IMR-90 (cell line): ENCODE measurements around the gene CLDN14. TPM values are rescaled to one million over a fixed set of nuclear protein-coding genes. Genes with fewer than 3 reads are reported as not detected.
A peak's percentile ranks its signal among the peaks of the same experiment; 100 is the strongest.

ENCODE experiments used
- ATAC-seq: fragments of 200-7000 bp; cut with Tn5 transposase; 2 replicates; pipeline ENCODE4 v1.9.1; 2020; ENCODE audit warnings: low read depth, mild to moderate bottlenecking, moderate library complexity
- BruUV-seq: library from RNA; stranded (reverse); fragments of 400-500 nt; replicated peaks from 2 replicates; lab custom pipeline; 2021; lab: Mats Ljungman, UMichigan
- CTCF ChIA-PET: fragments of 300-600 bp; formaldehyde crosslinking; extraction: SDS; loops from one replicate; lab custom pipeline; 2021; ENCODE audit warnings: antibody characterized with exemption; lab: Yijun Ruan, JAX
- POLR2A ChIA-PET: fragments of 300-600 bp; sonication (Branson Sonifier 250); formaldehyde crosslinking; loops from one replicate; lab custom pipeline; 2022; ENCODE audit warnings: antibody characterized with exemption; ENCODE audit not compliant: unreplicated experiment; lab: Charles Lee
- DNase-seq: peaks from one replicate; pipeline ENCODE4 v3.0.0; 2013
- H2AFZ ChIP-seq: replicated peaks from 2 replicates; pipeline ENCODE3; 2013; ENCODE audit warnings: low read length, mild to moderate bottlenecking; ENCODE audit not compliant: poor library complexity
- H2AK5ac ChIP-seq: 2 replicates; pipeline ENCODE4 v1.6.1; 2013; ENCODE audit warnings: low read depth, low read length, inconsistent platforms
- H2AK9ac ChIP-seq: replicated peaks from 2 replicates; pipeline ENCODE3; 2013; ENCODE audit warnings: mild to moderate bottlenecking, low read depth, low read length, moderate library complexity; ENCODE audit not compliant: poor library complexity
- H2BK120ac ChIP-seq: 2 replicates; pipeline ENCODE4 v1.6.1; 2013; ENCODE audit warnings: low read depth, low read length, inconsistent platforms
- H2BK15ac ChIP-seq: 3 replicates; pipeline ENCODE4 v1.6.1; 2013; ENCODE audit warnings: low read depth, low read length, inconsistent platforms
- H2BK20ac ChIP-seq: 2 replicates; pipeline ENCODE4 v1.6.1; 2013; ENCODE audit warnings: low read depth, mild to moderate bottlenecking, inconsistent platforms, low read length, moderate library complexity
- H2BK5ac ChIP-seq: 2 replicates; pipeline ENCODE4 v1.6.1; 2013; ENCODE audit warnings: mild to moderate bottlenecking, low read depth, low read length, inconsistent platforms; ENCODE audit not compliant: poor library complexity, severe bottlenecking
- H3K14ac ChIP-seq: replicated peaks from 2 replicates; pipeline ENCODE4 v1.6.1; 2013; ENCODE audit warnings: low read depth, low read length, inconsistent platforms
- H3K18ac ChIP-seq: 2 replicates; pipeline ENCODE4 v1.6.1; 2013; ENCODE audit warnings: low read depth, low read length, control low read depth
- H3K23ac ChIP-seq: 2 replicates; pipeline ENCODE4 v1.6.1; 2013; ENCODE audit warnings: low read depth, low read length, inconsistent platforms
- H3K27ac ChIP-seq: 2 replicates; pipeline ENCODE4 v1.5.1; 2013; ENCODE audit warnings: mild to moderate bottlenecking, control low read depth, low read length; ENCODE audit not compliant: insufficient read depth
- H3K27me3 ChIP-seq: 2 replicates; pipeline ENCODE4 v1.6.1; 2013; ENCODE audit warnings: low read length; ENCODE audit not compliant: control insufficient read depth, insufficient read depth
- H3K36me3 ChIP-seq: 2 replicates; pipeline ENCODE4 v1.6.1; 2013; ENCODE audit warnings: low read length, mixed read lengths; ENCODE audit not compliant: control insufficient read depth, insufficient read depth
- H3K4ac ChIP-seq: 2 replicates; pipeline ENCODE4 v1.6.1; 2013; ENCODE audit warnings: low read depth, low read length, inconsistent platforms
- H3K4me1 ChIP-seq: 2 replicates; pipeline ENCODE4 v1.6.1; 2013; ENCODE audit warnings: low read length, mixed read lengths; ENCODE audit not compliant: control insufficient read depth, insufficient read depth
- H3K4me2 ChIP-seq: 2 replicates; pipeline ENCODE4 v1.6.1; 2013; ENCODE audit warnings: low read depth, mild to moderate bottlenecking, control low read depth, low read length, moderate library complexity
- H3K4me3 ChIP-seq: 2 replicates; pipeline ENCODE4 v1.5.1; 2013; ENCODE audit warnings: low read depth, mild to moderate bottlenecking, control low read depth, low read length, moderate library complexity; ENCODE audit not compliant: insufficient read depth
- H3K56ac ChIP-seq: 2 replicates; pipeline ENCODE4 v1.6.1; 2013; ENCODE audit warnings: low read length, inconsistent platforms; ENCODE audit not compliant: insufficient read depth; ENCODE audit errors: extremely low read depth
- H3K79me1 ChIP-seq, 2 experiments: 2 replicates each; pipeline ENCODE4 v1.6.1; 2013; ENCODE audit warnings: low read length in 2 of 2, inconsistent platforms in 1 of 2, low read depth in 1 of 2
- H3K9ac ChIP-seq: 2 replicates; pipeline ENCODE4 v1.6.1; 2013; ENCODE audit warnings: low read depth, low read length, control low read depth
- H3K9me1 ChIP-seq: 2 replicates; pipeline ENCODE4 v1.6.1; 2013; ENCODE audit warnings: low read length, inconsistent platforms; ENCODE audit not compliant: insufficient read depth
- H3K9me3 ChIP-seq: 2 replicates; pipeline ENCODE4 v1.6.1; 2013; ENCODE audit warnings: low read length; ENCODE audit not compliant: control insufficient read depth, insufficient read depth
- H4K20me1 ChIP-seq: 2 replicates; pipeline ENCODE4 v1.6.1; 2013; ENCODE audit warnings: low read length, inconsistent platforms; ENCODE audit not compliant: insufficient read depth
- H4K5ac ChIP-seq: 2 replicates; pipeline ENCODE4 v1.6.1; 2013; ENCODE audit warnings: mild to moderate bottlenecking, low read depth, low read length, control low read depth
- H4K8ac ChIP-seq, 2 experiments: 2 replicates each; pipeline ENCODE4 v1.6.1; 2013; ENCODE audit warnings: low read depth in 2 of 2, low read length in 2 of 2, control low read depth in 1 of 2, inconsistent platforms in 1 of 2
- H4K91ac ChIP-seq: 2 replicates; pipeline ENCODE4 v1.6.1; 2013; ENCODE audit warnings: low read depth, low read length, inconsistent platforms; ENCODE audit not compliant: insufficient read depth
- BHLHE40 ChIP-seq: fragments of 150-350 bp; IDR thresholded peaks from 2 replicates; pipeline ENCODE4 v1.6.1; 2016; ENCODE audit warnings: mild to moderate bottlenecking, low read depth, low read length
- CEBPB ChIP-seq: IDR thresholded peaks from 2 replicates; pipeline ENCODE4 v1.6.1; 2012; ENCODE audit warnings: low read depth, low read length, improper control_type of control experiment
- FOS ChIP-seq: fragments of 150-350 bp; IDR thresholded peaks from 2 replicates; pipeline ENCODE4 v1.6.1; 2016; ENCODE audit warnings: low read depth, low read length
- MAFK ChIP-seq: IDR thresholded peaks from 2 replicates; pipeline ENCODE4 v1.6.1; 2012; ENCODE audit warnings: low read depth, low read length, improper control_type of control experiment
- MAZ ChIP-seq: IDR thresholded peaks from 2 replicates; pipeline ENCODE4 v1.6.1; 2012; ENCODE audit warnings: low read depth, mild to moderate bottlenecking, low read length, improper control_type of control experiment, moderate library complexity, borderline replicate concordance
- NFE2L2 ChIP-seq: fragments of 150-350 bp; IDR thresholded peaks from 2 replicates; pipeline ENCODE4 v1.6.1; 2016; ENCODE audit warnings: low read depth, mild to moderate bottlenecking, low read length
- RCOR1 ChIP-seq: IDR thresholded peaks from 2 replicates; pipeline ENCODE4 v1.6.1; 2012; ENCODE audit warnings: mild to moderate bottlenecking, low read length, improper control_type of control experiment; ENCODE audit not compliant: insufficient replicate concordance
- RFX5 ChIP-seq: IDR thresholded peaks from 2 replicates; pipeline ENCODE4 v1.8.0; 2012; ENCODE audit warnings: low read depth, mild to moderate bottlenecking, low read length, moderate library complexity
- SMC3 ChIP-seq: fragments of 150-350 bp; IDR thresholded peaks from 2 replicates; pipeline ENCODE4 v1.6.1; 2016; ENCODE audit warnings: low read depth, mild to moderate bottlenecking, antibody characterized with exemption, low read length, moderate library complexity
- WGBS, 2 experiments: methylation state at CpG; one replicate each; pipeline versions ENCODE4 v1.1.5 to v1.1.7; 2013; ENCODE audit warnings: missing lambda C conversion rate in 2 of 2; ENCODE audit not compliant: insufficient read length in 1 of 2; ENCODE audit errors: extremely low coverage in 2 of 2; 5-methylcytosine and 5-hydroxymethylcytosine counted together
- dilution Hi-C: fragments of 300-500 bp; cut with HindIII; formaldehyde crosslinking; loops from one replicate; pipeline ENCODE4 v1.14.3; 2018; ENCODE audit warnings: low sequenced_read_pairs; ENCODE audit not compliant: unreplicated experiment
- in situ Hi-C: fragments of 300-500 bp; cut with MboI; formaldehyde crosslinking; loops from 3 replicates; pipeline ENCODE4 v1.14.3; 2019; ENCODE audit warnings: low sequenced_read_pairs, inconsistent platforms, mixed read lengths
- intact Hi-C: fragments of 100-400 bp; cut with micrococcal nuclease; formaldehyde crosslinking; loops from 2 replicates; pipeline ENCODE4 v1.10.0; 2022
- polyA plus RNA-seq, 3 experiments: library from polyadenylated mRNA; depleted of rRNA; stranded (reverse); fragments of >200 nt; gene quantifications; 2 replicates each; pipeline ENCODE4 v1.2.3, GENCODE V29; 2012; ENCODE audit warnings: low replicate concordance in 1 of 3
- total RNA-seq: library from RNA; depleted of rRNA; stranded (reverse); fragments of >200 nt; gene quantifications from 2 replicates; pipeline ENCODE4 v1.2.3, GENCODE V29; 2012
- TF ChIP-seq, protein P1 (sequence below): fragments of 150-350 bp; IDR thresholded peaks from 2 replicates; pipeline ENCODE4 v1.6.1; 2016; ENCODE audit warnings: low read depth, mild to moderate bottlenecking, low read length, moderate library complexity, borderline replicate concordance

Gene CLDN14
- total and polyA plus RNA-seq, 2 of the 4 experiments (the other 2 are of a cell fraction), result not detected

DNA sequence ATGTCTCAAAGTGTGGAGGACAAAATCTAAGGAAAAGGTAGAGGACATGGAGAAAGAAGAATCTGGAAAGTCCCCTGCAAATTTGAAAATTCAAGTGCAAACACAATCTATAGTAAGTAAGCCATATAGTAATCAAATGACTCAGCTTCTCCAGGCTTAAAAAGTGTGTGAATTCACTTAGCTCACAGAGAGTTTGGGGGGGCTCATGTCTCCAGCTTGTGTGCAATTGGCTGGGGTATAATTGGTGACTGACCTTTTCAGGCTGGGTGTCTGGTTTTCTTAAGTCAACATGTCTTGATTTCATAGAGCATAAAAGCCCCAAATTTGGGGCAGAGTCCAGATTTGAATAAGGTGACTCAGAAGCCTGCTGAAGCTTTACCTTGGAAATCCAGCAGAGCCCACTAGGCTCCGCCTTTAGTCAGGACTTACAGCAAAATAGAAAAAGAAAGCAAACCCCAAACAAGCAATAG lies 8.6 kb downstream of the CLDN14 start:
- Histone ChIP-seq H2AK9ac (no peak overlapping the region), H2BK15ac (no peak overlapping the region), H3K36me3 (no peaks in the 10 kb centered on the region), H2AK5ac (no peak overlapping the region), H4K8ac (no peak overlapping the region), H4K5ac (no peak overlapping the region), H3K9ac (no peak overlapping the region), H2BK20ac (no peak overlapping the region), H3K27me3 (no peaks in the 10 kb centered on the region), H3K18ac (no peak overlapping the region), H2BK5ac (no peak overlapping the region), H3K4me2 (no peak overlapping the region), H3K4me3 (no peak overlapping the region), H4K20me1 (no peaks in the 10 kb centered on the region), H3K23ac (no peak overlapping the region), H3K9me1 (no peaks in the 10 kb centered on the region), H3K4ac (no peak overlapping the region), H3K79me1 (no peaks in the 10 kb centered on the region), H3K14ac (no peak overlapping the region), H3K9me3 (no peaks in the 10 kb centered on the region), H2AFZ (no peak overlapping the region), H3K4me1 (no peaks in the 10 kb centered on the region), H4K91ac (no peak overlapping the region), H3K27ac (no peak overlapping the region), H2BK120ac (no peak overlapping the region), H3K56ac (no peak overlapping the region)
- dilution Hi-C loops (no loop called here), in situ Hi-C loops (no loop called here), intact Hi-C loops (no loop called here)
- DNase-seq (peak; percentile 50), ATAC-seq (0 out of 2 replicates have a peak, but pooled peaks have one; percentile 27)
- ChIA-PET CTCF (no interaction called here), POLR2A (no interaction called here)
- TF ChIP-seq MAZ, result no peak
- TF ChIP-seq, protein P1, sequence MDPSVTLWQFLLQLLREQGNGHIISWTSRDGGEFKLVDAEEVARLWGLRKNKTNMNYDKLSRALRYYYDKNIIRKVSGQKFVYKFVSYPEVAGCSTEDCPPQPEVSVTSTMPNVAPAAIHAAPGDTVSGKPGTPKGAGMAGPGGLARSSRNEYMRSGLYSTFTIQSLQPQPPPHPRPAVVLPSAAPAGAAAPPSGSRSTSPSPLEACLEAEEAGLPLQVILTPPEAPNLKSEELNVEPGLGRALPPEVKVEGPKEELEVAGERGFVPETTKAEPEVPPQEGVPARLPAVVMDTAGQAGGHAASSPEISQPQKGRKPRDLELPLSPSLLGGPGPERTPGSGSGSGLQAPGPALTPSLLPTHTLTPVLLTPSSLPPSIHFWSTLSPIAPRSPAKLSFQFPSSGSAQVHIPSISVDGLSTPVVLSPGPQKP, result no peak
- no peak for TF ChIP-seq BHLHE40
- no peak for TF ChIP-seq RFX5
- TF ChIP-seq CEBPB, result no peak
- TF ChIP-seq MAFK, result no peak
- no peak for TF ChIP-seq FOS
- TF ChIP-seq NFE2L2, result no peak
- TF ChIP-seq SMC3, result no peak
- no peak for TF ChIP-seq RCOR1
- no CpG with 5 or more reads among the region's 1 CpG for WGBS, 2 experiments
- BruUV-seq, result no TSS peak
